ENCODE results near the gene FOXP2. TPM values are rescaled to one million over a fixed set of nuclear protein-coding genes. Genes with fewer than 3 reads are reported as not detected.

FOXP2 gene
- total and polyA plus RNA-seq, 7 donors: 1.6 to 150 (median 91.2) TPM

DNA sequence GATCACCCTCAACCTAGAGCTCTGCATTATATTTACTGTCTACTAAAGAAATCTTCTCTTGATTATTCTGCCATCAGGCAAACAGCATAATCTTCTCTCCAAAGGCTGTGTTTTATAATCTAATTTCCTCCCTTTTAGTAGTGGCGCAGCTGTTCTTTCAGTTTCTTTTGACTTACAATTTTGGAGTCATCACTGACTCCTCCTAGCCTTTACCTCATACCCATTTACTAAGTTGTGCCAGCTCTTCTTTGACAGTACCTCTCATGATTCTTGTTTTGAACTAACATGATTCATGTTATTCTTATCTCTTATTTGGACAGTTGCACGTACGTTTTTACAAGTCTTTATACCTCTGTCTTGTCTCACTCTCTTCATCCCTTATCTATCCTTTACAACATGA, 113.0 kb downstream of the FOXP2 start:
- H3K4me1 ChIP-seq: peaks cover 0 to 55% (median 31%) of the 10 kb centered on the region in 4 donors
- H3K36me3 ChIP-seq: no peaks in the 10 kb centered on the region
- no peaks in the 10 kb centered on the region for H3K27me3 ChIP-seq
- H3K27ac ChIP-seq: peak overlapping the region in 3 of 4 donors; percentile 34 to 52 (median 41)
- no peak overlapping the region for H3K4me3 ChIP-seq
- 34 to 71% methylated on average over 3 of the region's 3 CpGs for WGBS, 2 donors
- intact Hi-C loops (cut with DNase I): no loop called here
- peak in 1 of 4 donors; percentile 34 for TF ChIP-seq POLR2AphosphoS5 (IDR thresholded peaks at IDR 0.05)
- TF ChIP-seq, protein P1, sequence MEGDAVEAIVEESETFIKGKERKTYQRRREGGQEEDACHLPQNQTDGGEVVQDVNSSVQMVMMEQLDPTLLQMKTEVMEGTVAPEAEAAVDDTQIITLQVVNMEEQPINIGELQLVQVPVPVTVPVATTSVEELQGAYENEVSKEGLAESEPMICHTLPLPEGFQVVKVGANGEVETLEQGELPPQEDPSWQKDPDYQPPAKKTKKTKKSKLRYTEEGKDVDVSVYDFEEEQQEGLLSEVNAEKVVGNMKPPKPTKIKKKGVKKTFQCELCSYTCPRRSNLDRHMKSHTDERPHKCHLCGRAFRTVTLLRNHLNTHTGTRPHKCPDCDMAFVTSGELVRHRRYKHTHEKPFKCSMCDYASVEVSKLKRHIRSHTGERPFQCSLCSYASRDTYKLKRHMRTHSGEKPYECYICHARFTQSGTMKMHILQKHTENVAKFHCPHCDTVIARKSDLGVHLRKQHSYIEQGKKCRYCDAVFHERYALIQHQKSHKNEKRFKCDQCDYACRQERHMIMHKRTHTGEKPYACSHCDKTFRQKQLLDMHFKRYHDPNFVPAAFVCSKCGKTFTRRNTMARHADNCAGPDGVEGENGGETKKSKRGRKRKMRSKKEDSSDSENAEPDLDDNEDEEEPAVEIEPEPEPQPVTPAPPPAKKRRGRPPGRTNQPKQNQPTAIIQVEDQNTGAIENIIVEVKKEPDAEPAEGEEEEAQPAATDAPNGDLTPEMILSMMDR (IDR thresholded peaks at IDR 0.05): no peak
- no peak for TF ChIP-seq EP300 (IDR thresholded peaks at IDR 0.05)
- no peak for DNase-seq
- H3K9me3 ChIP-seq: no peaks in the 10 kb centered on the region

DNA sequence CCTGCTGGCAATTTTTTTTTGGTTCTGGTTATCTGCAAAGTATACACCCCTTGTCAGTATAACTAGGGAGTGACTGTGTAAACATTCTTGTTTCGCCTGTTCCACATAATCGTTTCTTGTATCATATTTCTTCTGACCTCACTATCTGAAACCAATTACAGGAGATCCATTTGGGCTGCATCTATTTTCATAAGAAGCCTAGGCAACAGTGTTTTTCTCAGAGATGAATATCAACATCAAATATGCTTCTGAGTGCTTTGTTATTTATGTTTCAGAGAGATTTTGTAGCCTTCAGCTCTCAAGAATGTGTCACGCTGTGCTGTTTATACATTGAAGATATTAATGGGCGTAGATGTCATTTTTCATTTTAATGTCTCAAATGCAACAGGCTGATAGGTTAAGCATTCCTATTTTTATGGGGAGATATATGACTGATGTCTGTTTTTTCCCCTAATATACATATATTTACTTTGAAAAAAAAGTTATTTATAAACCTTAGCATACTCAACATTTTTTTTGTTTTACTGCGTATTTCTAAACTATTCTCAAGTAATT, 115.5 kb downstream of the FOXP2 start:
- H3K4me3 ChIP-seq: no peak overlapping the region
- peak overlapping the region in 3 of 4 donors; percentile 37 to 44 (median 43) for H3K27ac ChIP-seq
- H3K9me3 ChIP-seq: no peaks in the 10 kb centered on the region
- H3K27me3 ChIP-seq: no peaks in the 10 kb centered on the region
- 52 to 59% methylated on average over 5 of the region's 5 CpGs for WGBS, 2 donors
- intact Hi-C loops (cut with DNase I): loop anchor here (10.0 kb wide), 1 partner anchor 445 kb away; no protein-coding TSS in a partner anchor
- no peaks in the 10 kb centered on the region for H3K36me3 ChIP-seq
- TF ChIP-seq POLR2AphosphoS5 (IDR thresholded peaks at IDR 0.05) (peak in 3 of 4 donors; percentile 4 to 18 (median 14)), POLR2A (IDR thresholded peaks at IDR 0.05) (no peak), EP300 (IDR thresholded peaks at IDR 0.05) (no peak)
- TF ChIP-seq, protein P1 (IDR thresholded peaks at IDR 0.05): no peak
- no peak for DNase-seq
- H3K4me1 ChIP-seq: peaks cover 0 to 73% (median 36%) of the 10 kb centered on the region in 4 donors

DNA sequence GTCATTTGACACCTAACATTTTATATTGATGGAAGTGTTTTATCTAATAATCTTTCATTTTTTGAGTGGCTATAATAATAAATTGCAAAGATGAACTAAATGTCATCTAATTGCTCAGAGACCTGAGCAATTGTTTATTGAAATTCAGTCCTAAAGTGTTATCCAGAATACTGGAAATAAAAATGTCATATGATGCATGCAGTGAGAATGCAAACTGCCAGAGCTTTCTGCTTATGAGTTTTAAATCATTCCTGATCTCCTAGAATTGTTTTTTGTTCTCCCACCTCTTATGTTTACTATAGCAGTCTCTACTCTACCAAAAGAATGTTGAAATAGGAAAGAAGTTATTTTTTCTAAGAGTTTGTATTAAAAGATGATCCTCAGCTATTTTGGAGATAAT, 116.7 kb downstream of the FOXP2 start:
- Histone ChIP-seq H3K9me3 (no peaks in the 10 kb centered on the region), H3K4me1 (peaks cover 0 to 76% (median 39%) of the 10 kb centered on the region in 4 donors), H3K27me3 (no peaks in the 10 kb centered on the region), H3K36me3 (no peaks in the 10 kb centered on the region), H3K27ac (peak overlapping the region in 2 of 4 donors; percentile 14 to 44), H3K4me3 (no peak overlapping the region)
- DNase-seq: no peak
- TF ChIP-seq EP300 (IDR thresholded peaks at IDR 0.05) (no peak), POLR2A (IDR thresholded peaks at IDR 0.05) (no peak), POLR2AphosphoS5 (IDR thresholded peaks at IDR 0.05) (no peak)
- TF ChIP-seq, protein P1 (IDR thresholded peaks at IDR 0.05): no peak
- intact Hi-C loops (cut with DNase I): loop anchor here (10.0 kb wide), 1 partner anchor 447 kb away; no protein-coding TSS in a partner anchor

DNA sequence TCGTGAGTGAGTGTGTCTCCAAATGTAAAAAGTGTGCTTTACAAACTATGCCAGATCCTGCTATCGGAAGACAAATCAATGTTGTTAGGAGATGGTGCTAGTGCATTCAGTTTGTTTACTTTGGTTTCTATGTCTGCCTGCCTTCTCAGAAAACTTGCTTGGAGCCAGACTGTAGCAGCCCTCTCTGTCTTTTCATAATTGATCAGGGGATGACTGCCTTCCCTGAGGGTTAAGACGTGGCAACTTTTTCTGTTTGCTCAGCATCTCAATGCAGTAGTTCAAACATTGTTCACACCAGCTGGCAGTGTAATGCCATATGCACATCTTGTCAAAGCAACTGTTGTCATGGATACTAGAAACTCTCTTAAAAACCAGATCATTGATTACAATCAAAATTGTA, 118.5 kb downstream of the FOXP2 start:
- intact Hi-C loops (cut with DNase I): loop anchor here (10.0 kb wide), 1 partner anchor 448 kb away; no protein-coding TSS in a partner anchor
- Histone ChIP-seq H3K9me3 (no peaks in the 10 kb centered on the region), H3K36me3 (no peaks in the 10 kb centered on the region), H3K27me3 (no peaks in the 10 kb centered on the region), H3K27ac (no peak overlapping the region), H3K4me1 (peaks cover 0 to 70% (median 39%) of the 10 kb centered on the region in 4 donors), H3K4me3 (no peak overlapping the region)
- WGBS, 2 donors: 50 to 61% methylated on average over 3 of the region's 3 CpGs
- DNase-seq: no peak
- TF ChIP-seq EP300 (IDR thresholded peaks at IDR 0.05): no peak
- no peak for TF ChIP-seq POLR2A (IDR thresholded peaks at IDR 0.05)
- TF ChIP-seq, protein P1 (IDR thresholded peaks at IDR 0.05): no peak
- no peak for TF ChIP-seq POLR2AphosphoS5 (IDR thresholded peaks at IDR 0.05)

Measured in sigmoid colon (tissue), 7 donors.